Left ventricle myocardium inferior (tissue), 1 donor: ENCODE measurements around the gene C2CD4C. TPM values are rescaled to one million over a fixed set of nuclear protein-coding genes. Genes with fewer than 3 reads are reported as not detected.
"Not testable (repeated sequence)": the region's sequence is repeated elsewhere in the genome, so short reads cannot be mapped to it uniquely, and the experiment has no call there.

Experiments
- DNase-seq: peaks from one replicate; pipeline ENCODE4 v3.0.0-alpha.2; 2020
- H3K27ac ChIP-seq: fragments of 200-600 bp; replicated peaks from 2 replicates; pipeline ENCODE4 v1.8.0; 2021
- H3K27me3 ChIP-seq: fragments of 200-600 bp; 2 replicates; pipeline ENCODE4 v1.8.0; 2021; ENCODE audit warnings: low read depth
- H3K36me3 ChIP-seq: fragments of 200-600 bp; 2 replicates; pipeline ENCODE4 v1.8.0; 2021
- H3K4me1 ChIP-seq: fragments of 200-600 bp; 2 replicates; pipeline ENCODE4 v1.8.0; 2021
- H3K4me3 ChIP-seq: fragments of 200-600 bp; 2 replicates; pipeline ENCODE4 v1.8.0; 2021; ENCODE audit warnings: mild to moderate bottlenecking, moderate library complexity
- H3K9me3 ChIP-seq: fragments of 200-600 bp; replicated peaks from 2 replicates; pipeline ENCODE4 v1.8.0; 2021
- intact Hi-C: fragments of 100-400 bp; cut with micrococcal nuclease; formaldehyde crosslinking; loops from one replicate; pipeline ENCODE4 v1.11.0; 2022
- total RNA-seq: library from RNA; stranded (reverse); fragmentation: NEBNext Ultra II Directional; extraction: Animal tissue kit (Norgen Biotek cat#: 25700); gene quantifications from one replicate; pipeline ENCODE4 v1.2.1, GENCODE V29; 2021
- TF ChIP-seq, protein P1 (sequence below): fragments of 200-600 bp; IDR thresholded peaks from 2 replicates; pipeline ENCODE4 v1.8.0; 2021; ENCODE audit warnings: antibody characterized with exemption, mild to moderate bottlenecking, borderline replicate concordance
- donor health status: DM: no; HTN: yes; CAD: no; lungs with severe emphysema.

C2CD4C gene
- total RNA-seq, 1 donor from 2014 or later, result 0.63 TPM

DNA sequence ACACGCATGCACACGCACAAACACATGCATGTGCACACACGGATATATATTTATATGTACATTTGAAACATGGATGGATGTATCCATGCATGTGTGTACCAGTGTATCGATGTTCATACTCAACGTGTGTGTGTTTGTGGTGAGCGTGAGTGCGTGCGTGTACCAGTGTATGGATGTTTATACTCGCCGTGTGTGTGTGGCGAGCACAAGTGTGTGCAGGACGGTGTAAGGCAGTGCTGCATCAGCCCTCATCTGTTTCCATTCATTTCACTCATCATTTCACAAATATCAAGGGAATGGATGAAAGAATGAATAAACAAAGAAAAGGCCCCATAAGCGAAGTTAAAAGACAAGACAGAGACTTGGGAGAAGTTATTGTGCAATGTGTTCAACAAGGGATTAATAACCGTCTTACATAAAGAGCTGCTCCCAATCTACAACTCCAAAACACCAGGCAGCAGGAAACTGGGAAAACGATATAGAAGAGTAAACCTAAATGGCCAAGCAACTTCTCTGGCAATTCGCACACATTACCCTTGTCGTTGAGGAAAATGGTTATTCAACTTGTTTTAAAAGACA is 42.7 kb downstream of the C2CD4C start:
- intact Hi-C loops, result no loop called here
- TF ChIP-seq, protein P1, sequence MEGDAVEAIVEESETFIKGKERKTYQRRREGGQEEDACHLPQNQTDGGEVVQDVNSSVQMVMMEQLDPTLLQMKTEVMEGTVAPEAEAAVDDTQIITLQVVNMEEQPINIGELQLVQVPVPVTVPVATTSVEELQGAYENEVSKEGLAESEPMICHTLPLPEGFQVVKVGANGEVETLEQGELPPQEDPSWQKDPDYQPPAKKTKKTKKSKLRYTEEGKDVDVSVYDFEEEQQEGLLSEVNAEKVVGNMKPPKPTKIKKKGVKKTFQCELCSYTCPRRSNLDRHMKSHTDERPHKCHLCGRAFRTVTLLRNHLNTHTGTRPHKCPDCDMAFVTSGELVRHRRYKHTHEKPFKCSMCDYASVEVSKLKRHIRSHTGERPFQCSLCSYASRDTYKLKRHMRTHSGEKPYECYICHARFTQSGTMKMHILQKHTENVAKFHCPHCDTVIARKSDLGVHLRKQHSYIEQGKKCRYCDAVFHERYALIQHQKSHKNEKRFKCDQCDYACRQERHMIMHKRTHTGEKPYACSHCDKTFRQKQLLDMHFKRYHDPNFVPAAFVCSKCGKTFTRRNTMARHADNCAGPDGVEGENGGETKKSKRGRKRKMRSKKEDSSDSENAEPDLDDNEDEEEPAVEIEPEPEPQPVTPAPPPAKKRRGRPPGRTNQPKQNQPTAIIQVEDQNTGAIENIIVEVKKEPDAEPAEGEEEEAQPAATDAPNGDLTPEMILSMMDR, result no peak

DNA sequence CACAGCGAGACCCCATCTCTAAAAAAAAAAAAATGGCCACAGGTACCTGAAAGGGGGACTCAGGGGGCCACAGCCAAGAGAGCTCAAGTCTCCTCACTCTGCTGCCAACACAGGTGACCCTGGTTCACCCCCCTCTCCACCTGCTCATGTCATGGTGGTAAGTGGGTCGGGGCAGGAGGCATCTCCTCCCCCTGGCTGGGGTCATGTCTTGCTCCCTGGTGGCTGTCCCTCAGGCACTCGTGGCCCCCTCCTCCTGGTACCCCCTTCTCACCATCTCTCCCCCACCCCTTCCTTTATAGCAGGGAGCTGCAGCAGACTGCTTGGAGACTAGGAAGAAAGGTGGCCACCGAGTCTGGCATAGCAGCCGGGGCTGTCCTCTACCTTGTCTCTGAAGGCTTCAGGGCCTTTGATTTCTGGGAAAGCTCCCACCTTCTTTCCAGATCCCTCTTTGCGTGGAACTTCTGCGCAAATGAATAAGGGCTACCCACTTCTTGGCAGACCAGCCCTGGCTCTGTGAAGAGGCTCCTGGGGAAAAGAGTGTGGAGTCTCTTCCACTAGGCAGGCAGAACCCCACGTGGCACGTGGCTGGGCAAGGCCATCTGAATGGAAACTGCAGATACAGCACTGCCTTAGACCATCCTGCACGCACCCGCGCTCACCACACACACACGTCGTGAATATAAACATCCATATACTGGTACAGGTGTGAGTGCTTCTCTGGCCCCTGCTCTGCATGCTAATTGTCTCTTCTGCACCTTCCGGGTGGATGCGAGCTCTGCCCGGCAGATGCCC is 44.3 kb downstream of the C2CD4C start:
- H3K36me3 ChIP-seq, result no peaks in the 10 kb centered on the region
- TF ChIP-seq, protein P1, result no peak
- DNase-seq, result no peak
- intact Hi-C loops, result no loop called here
- no peaks in the 10 kb centered on the region for H3K9me3 ChIP-seq
- H3K4me3 ChIP-seq, result no peak overlapping the region
- H3K4me1 ChIP-seq, result no peaks in the 10 kb centered on the region
- H3K27me3 ChIP-seq, result peaks cover 69% of the 10 kb centered on the region
- no peak overlapping the region for H3K27ac ChIP-seq

More for the DNA sequence above, 42.7 kb downstream of the C2CD4C start:
- Histone ChIP-seq H3K4me1 (no peaks in the 10 kb centered on the region), H3K4me3 (no peak overlapping the region), H3K36me3 (no peaks in the 10 kb centered on the region), H3K9me3 (no peaks in the 10 kb centered on the region), H3K27me3 (peaks cover 76% of the 10 kb centered on the region), H3K27ac (no peak overlapping the region)
- no peak for DNase-seq

DNA sequence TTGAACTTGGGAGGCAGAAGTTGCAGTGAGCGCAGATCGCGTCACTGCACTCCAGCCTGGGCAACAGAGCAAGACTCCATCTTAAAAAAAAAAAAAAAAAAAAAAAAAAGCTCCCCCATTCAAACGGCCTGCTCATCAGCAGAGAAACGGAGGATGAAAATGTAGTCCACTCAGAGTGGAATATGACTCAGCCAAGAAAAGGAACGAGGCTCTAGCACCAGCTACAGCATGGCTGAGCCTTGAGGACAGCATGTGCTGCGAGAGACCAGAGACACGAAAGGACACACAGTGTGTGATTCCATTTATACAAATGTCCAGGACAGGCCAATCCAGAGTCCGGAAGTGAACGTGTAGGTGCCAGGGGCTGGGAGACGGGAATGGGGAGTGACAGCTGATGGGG is 46.3 kb downstream of the C2CD4C start:
- DNase-seq, result no peak
- TF ChIP-seq, protein P1, result no peak
- Histone ChIP-seq H3K4me1 (peaks cover 4% of the 10 kb centered on the region), H3K36me3 (no peaks in the 10 kb centered on the region), H3K4me3 (no peak overlapping the region), H3K9me3 (no peaks in the 10 kb centered on the region), H3K27me3 (peaks cover 68% of the 10 kb centered on the region), H3K27ac (no peak overlapping the region)
- intact Hi-C loops, result no loop called here

DNA sequence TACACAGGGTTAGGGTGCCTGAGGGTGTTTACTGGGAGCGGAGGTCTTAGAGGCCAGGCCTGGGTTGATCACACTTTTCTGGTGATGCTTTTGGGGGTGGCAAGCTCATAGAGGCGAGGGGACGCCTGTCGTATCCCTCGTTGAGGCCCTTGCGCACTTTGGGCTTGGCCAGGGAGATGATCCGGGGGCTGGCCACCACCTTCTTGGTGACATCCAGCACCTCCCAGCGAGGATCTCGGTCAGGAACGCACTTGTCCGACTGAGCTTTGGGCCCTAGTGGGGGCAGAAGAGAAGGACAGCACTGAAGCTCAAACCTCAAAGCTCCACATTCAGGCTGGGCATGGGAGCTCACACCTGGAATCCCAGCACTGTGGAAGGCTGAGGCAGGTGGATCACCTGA is 46.8 kb downstream of the C2CD4C start:
- no peaks in the 10 kb centered on the region for H3K9me3 ChIP-seq
- no peak overlapping the region for H3K4me3 ChIP-seq
- peaks cover 66% of the 10 kb centered on the region for H3K27me3 ChIP-seq
- no peak overlapping the region for H3K27ac ChIP-seq
- intact Hi-C loops, result no loop called here
- TF ChIP-seq, protein P1, result no peak
- DNase-seq, result no peak
- no peaks in the 10 kb centered on the region for H3K36me3 ChIP-seq
- peaks cover 4% of the 10 kb centered on the region for H3K4me1 ChIP-seq

DNA sequence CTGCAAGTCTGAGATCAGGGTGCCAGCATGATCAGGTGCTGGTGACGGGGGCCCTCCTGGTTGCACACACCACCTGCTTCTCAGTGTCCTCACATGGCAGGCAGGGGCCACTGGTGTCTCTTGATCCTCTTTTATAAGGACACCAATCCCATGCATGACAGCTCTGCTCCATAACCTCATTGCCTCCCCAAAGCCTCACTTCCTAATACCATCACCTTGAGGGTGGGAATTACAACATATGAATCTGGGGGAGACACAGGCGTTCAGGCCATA is 49.4 kb downstream of the C2CD4C start:
- Histone ChIP-seq H3K36me3 (no peaks in the 10 kb centered on the region), H3K4me3 (no peak overlapping the region), H3K4me1 (peaks cover 4% of the 10 kb centered on the region), H3K9me3 (peaks cover 7% of the 10 kb centered on the region), H3K27ac (no peak overlapping the region), H3K27me3 (peaks cover 42% of the 10 kb centered on the region)
- intact Hi-C loops, result no loop called here
- TF ChIP-seq, protein P1, result no peak
- no peak for DNase-seq

DNA sequence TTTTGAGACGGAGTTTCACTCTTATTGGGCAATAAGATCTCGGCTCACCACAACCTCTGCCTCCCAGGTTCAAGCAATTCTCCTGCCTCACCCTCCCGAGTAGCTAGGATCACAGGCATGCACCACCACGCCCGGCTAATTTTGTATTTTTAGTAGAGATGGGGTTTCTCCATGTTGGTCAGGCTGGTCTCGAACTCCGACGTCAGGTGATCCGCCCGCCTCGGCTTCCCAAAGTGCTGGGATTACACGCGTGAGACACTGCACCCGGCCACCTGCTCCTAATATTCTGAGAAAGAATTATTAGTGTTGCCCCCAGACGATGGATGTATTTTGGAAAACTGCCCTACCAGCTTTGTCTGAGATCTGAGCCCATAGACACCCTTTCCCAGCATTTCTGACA is 53.4 kb downstream of the C2CD4C start:
- H3K36me3 ChIP-seq, H3K4me3 ChIP-seq, H3K27ac ChIP-seq, H3K4me1 ChIP-seq, DNase-seq, intact Hi-C loops: not testable (repeated sequence)
- H3K27me3 ChIP-seq, result peaks cover 26% of the 10 kb centered on the region
- peaks cover 32% of the 10 kb centered on the region for H3K9me3 ChIP-seq
